Retinal pigment epithelial cell (primary cell): ENCODE data around the gene KHDC1L.
"Not testable (repeated sequence)": the region's sequence is repeated elsewhere in the genome, so short reads cannot be mapped to it uniquely, and the experiment has no call there.

ENCODE experiments used
- DNase-seq: peaks from one replicate; pipeline ENCODE4 v3.0.0-alpha.2; 2010; ENCODE audit warnings: low read depth
- H3K4me3 ChIP-seq: 2 replicates; pipeline ENCODE4 v1.5.1; 2011; ENCODE audit warnings: mild to moderate bottlenecking, low read length, control low read depth, moderate library complexity
- TF ChIP-seq, protein P1 (sequence below): conservative IDR thresholded peaks from 2 replicates; pipeline ENCODE4 v1.5.1; 2011; ENCODE audit warnings: low read depth, low read length, control low read depth, inconsistent platforms

Gene KHDC1L

DNA sequence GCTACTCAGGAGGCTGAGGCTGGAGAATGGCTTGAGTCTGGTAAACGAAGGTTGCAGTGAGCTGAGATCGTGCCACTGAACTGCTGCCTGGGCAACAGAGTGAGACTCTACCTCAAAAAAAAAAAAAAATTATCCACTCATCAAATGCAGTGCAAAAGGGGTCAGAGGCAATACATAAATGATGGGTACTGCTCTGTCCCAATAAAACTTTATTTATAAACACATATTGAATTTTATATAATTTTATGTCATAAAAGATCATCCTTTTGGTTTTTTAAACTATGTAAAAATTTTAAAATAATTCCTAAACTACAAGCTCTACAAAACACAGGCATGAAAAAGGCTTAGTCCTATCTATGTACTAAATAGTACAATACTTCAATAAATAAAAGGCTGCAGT, 27.4 kb upstream of the KHDC1L start:
- no peak overlapping the region for H3K4me3 ChIP-seq
- no peak for DNase-seq
- TF ChIP-seq, protein P1, sequence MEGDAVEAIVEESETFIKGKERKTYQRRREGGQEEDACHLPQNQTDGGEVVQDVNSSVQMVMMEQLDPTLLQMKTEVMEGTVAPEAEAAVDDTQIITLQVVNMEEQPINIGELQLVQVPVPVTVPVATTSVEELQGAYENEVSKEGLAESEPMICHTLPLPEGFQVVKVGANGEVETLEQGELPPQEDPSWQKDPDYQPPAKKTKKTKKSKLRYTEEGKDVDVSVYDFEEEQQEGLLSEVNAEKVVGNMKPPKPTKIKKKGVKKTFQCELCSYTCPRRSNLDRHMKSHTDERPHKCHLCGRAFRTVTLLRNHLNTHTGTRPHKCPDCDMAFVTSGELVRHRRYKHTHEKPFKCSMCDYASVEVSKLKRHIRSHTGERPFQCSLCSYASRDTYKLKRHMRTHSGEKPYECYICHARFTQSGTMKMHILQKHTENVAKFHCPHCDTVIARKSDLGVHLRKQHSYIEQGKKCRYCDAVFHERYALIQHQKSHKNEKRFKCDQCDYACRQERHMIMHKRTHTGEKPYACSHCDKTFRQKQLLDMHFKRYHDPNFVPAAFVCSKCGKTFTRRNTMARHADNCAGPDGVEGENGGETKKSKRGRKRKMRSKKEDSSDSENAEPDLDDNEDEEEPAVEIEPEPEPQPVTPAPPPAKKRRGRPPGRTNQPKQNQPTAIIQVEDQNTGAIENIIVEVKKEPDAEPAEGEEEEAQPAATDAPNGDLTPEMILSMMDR: no peak

DNA sequence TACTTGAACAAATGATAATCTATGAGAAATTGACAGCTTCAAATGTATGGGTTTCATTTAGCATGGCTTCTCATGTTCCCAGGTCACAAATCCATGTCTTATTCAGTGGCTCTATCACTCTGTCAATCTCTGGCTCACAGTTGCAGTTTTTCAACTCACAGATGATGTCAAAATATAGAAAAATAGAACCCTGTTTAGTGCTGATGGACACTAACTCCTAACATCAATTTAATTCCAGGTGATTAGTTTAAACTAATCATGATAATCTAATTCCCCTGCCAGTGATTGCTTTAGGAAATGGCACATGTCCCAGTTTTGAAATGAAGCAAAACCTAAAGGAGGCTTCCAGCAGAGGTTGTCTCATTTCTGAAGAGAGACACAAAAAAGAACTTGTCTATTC, 24.7 kb upstream of the KHDC1L start:
- no peak overlapping the region for H3K4me3 ChIP-seq
- TF ChIP-seq, protein P1: no peak
- DNase-seq: no peak

DNA sequence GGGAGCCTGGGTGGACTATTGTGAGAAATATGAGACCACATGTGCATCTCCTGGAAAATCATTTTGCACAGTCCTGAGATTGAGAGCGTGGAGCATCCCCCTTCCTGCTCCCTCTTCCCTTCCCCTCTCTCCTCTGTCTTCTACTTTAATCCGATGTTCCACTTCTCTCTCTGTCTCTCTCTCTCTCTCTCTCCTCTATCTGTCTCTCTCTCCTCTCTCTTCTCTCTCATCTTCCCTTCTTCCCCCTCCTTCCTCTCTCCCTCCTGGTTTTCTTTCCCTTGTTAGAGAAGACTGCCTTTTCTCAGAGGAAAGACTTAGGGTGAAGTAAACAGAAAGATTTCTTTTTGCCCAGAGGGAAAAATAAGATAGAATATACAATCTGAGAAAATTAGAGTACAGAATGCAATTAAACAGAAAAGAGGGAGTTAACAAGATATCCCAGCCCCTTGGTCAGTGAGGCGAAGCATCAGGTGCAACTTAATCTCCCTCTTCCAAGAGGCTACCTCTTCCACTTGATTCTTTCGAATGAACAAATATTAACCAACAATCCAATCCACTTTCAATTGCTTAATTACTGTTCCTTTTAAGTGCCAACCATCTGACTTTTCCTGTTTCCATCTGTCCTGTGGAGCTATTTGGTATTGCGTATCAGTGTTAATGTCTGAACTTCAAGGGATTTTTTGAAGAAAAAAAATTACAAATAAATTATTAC, 23.1 kb upstream of the KHDC1L start:
- TF ChIP-seq, protein P1: no peak
- no peak for DNase-seq
- no peak overlapping the region for H3K4me3 ChIP-seq

DNA sequence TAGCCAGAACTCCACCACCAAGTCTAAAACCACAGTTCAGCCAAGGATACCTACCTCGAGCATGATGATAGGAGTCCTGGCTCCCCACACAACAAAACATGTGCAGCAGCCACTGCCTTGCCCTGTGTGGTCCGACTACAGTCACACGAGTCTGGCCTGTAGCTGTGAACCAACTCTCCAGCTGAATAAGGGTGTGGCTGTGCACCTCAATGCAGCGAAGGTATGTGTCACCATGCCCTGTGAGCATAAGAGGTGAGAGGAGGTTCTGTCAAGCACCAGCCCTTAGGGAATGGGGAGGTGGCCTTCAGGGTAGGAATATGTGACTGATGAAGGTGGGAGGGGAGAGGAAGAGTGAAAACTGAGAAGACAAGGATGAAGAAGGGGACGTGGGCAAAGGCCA, 16.7 kb upstream of the KHDC1L start:
- TF ChIP-seq, protein P1: no peak
- no peak overlapping the region for H3K4me3 ChIP-seq
- DNase-seq: no peak

DNA sequence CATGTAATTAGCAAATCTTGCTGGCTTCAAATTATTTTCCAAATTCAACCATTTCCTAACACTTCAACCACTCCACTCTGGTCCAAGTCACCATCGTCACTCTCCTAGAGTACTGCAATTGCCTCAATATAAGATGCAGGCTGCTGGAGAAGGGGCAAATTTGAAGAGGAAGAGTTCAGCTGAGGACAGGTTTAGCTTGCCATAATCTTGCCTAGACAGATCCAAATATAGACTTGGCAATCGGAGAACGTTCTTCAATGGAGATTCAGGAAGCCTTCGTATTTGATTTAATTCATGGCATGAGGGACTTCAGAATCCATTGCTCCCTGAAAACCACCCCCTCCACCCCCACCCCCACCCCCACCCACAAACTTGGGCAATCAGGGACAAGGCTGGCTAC, 15.4 kb upstream of the KHDC1L start:
- TF ChIP-seq, protein P1: no peak
- no peak for DNase-seq

DNA sequence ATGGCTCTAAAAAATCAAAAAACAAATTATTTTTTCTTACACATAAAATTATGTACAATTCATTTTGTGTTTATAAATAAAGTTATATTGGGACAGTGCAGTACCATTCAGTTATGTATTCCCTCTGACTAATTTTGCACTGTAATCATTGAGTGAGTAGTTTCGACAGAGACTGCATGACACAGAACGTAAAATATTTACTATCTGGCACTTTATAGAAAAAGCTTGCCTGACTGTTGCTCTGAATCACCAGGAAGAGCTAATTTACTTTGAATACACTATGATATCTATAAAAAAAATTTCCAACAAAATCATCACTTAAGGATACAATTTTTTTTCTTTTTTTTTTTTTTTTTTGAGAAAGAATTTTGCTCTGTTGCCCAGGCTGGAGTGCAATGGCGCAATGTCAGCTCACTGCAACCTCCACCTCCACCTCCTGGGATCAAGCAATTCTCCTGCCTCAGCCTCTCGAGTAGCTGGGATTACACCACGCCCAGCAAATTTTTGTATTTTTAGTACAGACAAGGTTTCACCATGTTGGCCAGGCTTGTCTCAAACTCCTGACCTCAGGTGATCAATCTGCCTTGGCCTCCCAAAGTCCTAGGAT, 11.0 kb upstream of the KHDC1L start:
- TF ChIP-seq, protein P1: no peak
- no peak for DNase-seq
- no peak overlapping the region for H3K4me3 ChIP-seq

More for the DNA sequence above, 15.4 kb upstream of the KHDC1L start:
- H3K4me3 ChIP-seq: no peak overlapping the region

DNA sequence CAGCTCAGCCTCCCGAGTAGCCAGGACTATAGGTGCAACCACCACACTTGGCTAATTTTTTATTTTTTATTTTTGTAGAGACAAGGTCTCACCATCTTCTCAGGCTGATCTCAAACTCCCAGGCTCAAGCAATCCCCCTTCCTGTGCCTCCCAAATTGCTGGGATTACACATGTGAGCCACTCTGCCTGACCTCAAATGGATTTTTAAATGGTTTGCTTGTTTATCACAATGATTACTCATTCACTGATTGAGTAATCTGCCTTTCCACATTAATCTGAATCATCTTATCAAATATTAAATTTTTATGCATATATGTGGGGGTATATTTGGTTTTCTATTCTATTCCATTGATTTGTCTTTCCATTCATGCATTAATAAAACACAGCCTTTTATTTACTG, 9.4 kb upstream of the KHDC1L start:
- DNase-seq: no peak
- H3K4me3 ChIP-seq: no peak overlapping the region
- TF ChIP-seq, protein P1: no peak

DNA sequence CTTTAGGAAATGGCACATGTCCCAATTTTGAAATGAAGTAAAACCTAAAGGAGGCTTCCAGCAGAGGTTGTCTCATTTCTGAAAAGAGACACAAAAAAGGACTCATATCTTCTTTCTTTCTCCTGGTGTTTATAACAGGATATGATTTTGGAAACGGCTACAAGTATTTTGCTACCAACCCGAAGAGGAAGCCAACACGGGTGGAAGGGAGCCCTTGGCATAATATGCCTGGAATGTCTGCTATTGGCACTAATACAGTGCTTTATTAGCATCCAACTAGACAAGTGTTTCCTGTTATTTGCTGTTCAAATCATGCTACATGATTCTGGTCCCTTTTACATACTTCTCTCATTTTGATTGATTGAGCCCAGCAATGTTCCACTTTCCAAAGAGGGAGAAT, 8.7 kb upstream of the KHDC1L start:
- DNase-seq, H3K4me3 ChIP-seq: not testable (repeated sequence)
